Muscle layer of duodenum (tissue), 2 donors: Measurements from ENCODE around the gene THEM4.

Source experiments
- H3K27ac ChIP-seq: one replicate; pipeline ENCODE4 v1.7.0; 2013; ENCODE audit warnings: mild to moderate bottlenecking, low read length
- H3K27me3 ChIP-seq: one replicate; pipeline ENCODE4 v1.7.0; 2013; ENCODE audit warnings: low read depth, mild to moderate bottlenecking, control low read depth, low read length
- H3K36me3 ChIP-seq, 2 donors: one replicate each; pipeline ENCODE4 v1.7.0; 2013; ENCODE audit warnings: low read length in 2 of 2, control low read depth in 1 of 2, mild to moderate bottlenecking in 1 of 2; ENCODE audit not compliant: insufficient read depth in 2 of 2, control insufficient read depth in 1 of 2
- H3K4me1 ChIP-seq, 2 donors: one replicate each; pipeline ENCODE4 v1.7.0; 2013; ENCODE audit warnings: low read length in 2 of 2, mild to moderate bottlenecking in 2 of 2, control low read depth in 1 of 2, moderate library complexity in 1 of 2; ENCODE audit not compliant: insufficient read depth in 2 of 2, control insufficient read depth in 1 of 2
- H3K4me3 ChIP-seq, 2 donors: one replicate each; pipeline ENCODE4 v1.7.0; 2013; ENCODE audit warnings: low read length in 2 of 2, low read depth in 1 of 2, mild to moderate bottlenecking in 1 of 2
- H3K9me3 ChIP-seq, 2 donors: one replicate each; pipeline ENCODE4 v1.7.0; 2013; ENCODE audit warnings: low read length in 2 of 2, control low read depth in 1 of 2, mild to moderate bottlenecking in 1 of 2; ENCODE audit not compliant: control insufficient read depth in 1 of 2
- donor health status: healthy.

Gene THEM4

GRCh38 chr1:151871284-151872030, 37.9 kb downstream of the THEM4 start:
- no peak overlapping the region for H3K27ac ChIP-seq

GRCh38 chr1:151868486-151868885, 40.8 kb downstream of the THEM4 start:
- H3K4me1 ChIP-seq = no peaks in the 10 kb centered on the region
- H3K27ac ChIP-seq = no peak overlapping the region
- H3K36me3 ChIP-seq = peaks cover 0 to 4% of the 10 kb centered on the region in 2 donors
- no peaks in the 10 kb centered on the region for H3K9me3 ChIP-seq
- H3K4me3 ChIP-seq = no peak overlapping the region
- H3K27me3 ChIP-seq = no peaks in the 10 kb centered on the region

More at GRCh38 chr1:151871284-151872030, 37.9 kb downstream of the THEM4 start:
- Histone ChIP-seq H3K4me1 (no peaks in the 10 kb centered on the region), H3K4me3 (no peak overlapping the region), H3K36me3 (peaks cover 0 to 24% of the 10 kb centered on the region in 2 donors), H3K27me3 (no peaks in the 10 kb centered on the region), H3K9me3 (no peaks in the 10 kb centered on the region)

GRCh38 chr1:151867765-151868411, 41.4 kb downstream of the THEM4 start:
- no peaks in the 10 kb centered on the region for H3K27me3 ChIP-seq
- H3K27ac ChIP-seq = no peak overlapping the region
- no peak overlapping the region for H3K4me3 ChIP-seq

GRCh38 chr1:151867321-151867720, 42.0 kb downstream of the THEM4 start:
- H3K4me3 ChIP-seq = no peak overlapping the region
- H3K27me3 ChIP-seq = no peaks in the 10 kb centered on the region
- no peaks in the 10 kb centered on the region for H3K4me1 ChIP-seq
- H3K36me3 ChIP-seq = no peaks in the 10 kb centered on the region
- no peak overlapping the region for H3K27ac ChIP-seq
- no peaks in the 10 kb centered on the region for H3K9me3 ChIP-seq

More at GRCh38 chr1:151867765-151868411, 41.4 kb downstream of the THEM4 start:
- H3K9me3 ChIP-seq = no peaks in the 10 kb centered on the region
- H3K36me3 ChIP-seq = no peaks in the 10 kb centered on the region
- no peaks in the 10 kb centered on the region for H3K4me1 ChIP-seq

- no peak overlapping the region for H3K4me3 ChIP-seq
- no peaks in the 10 kb centered on the region for H3K9me3 ChIP-seq
- no peaks in the 10 kb centered on the region for H3K4me1 ChIP-seq
- no peaks in the 10 kb centered on the region for H3K36me3 ChIP-seq
- no peaks in the 10 kb centered on the region for H3K27me3 ChIP-seq
- H3K27ac ChIP-seq = no peak overlapping the region
Observed at GRCh38 chr1:151864411-151864810, 44.9 kb downstream of the THEM4 start.

- H3K27ac ChIP-seq = no peak overlapping the region
- no peaks in the 10 kb centered on the region for H3K36me3 ChIP-seq
- no peaks in the 10 kb centered on the region for H3K9me3 ChIP-seq
- no peak overlapping the region for H3K4me3 ChIP-seq
- H3K4me1 ChIP-seq = no peaks in the 10 kb centered on the region
- H3K27me3 ChIP-seq = no peaks in the 10 kb centered on the region
Observed at GRCh38 chr1:151862604-151863003, 46.7 kb downstream of the THEM4 start.

- Histone ChIP-seq H3K9me3 (no peaks in the 10 kb centered on the region), H3K27ac (no peak overlapping the region), H3K4me3 (no peak overlapping the region), H3K36me3 (no peaks in the 10 kb centered on the region), H3K27me3 (no peaks in the 10 kb centered on the region), H3K4me1 (no peaks in the 10 kb centered on the region)
Observed at GRCh38 chr1:151860504-151861187, 48.7 kb downstream of the THEM4 start.

GRCh38 chr1:151859891-151860293, 49.4 kb downstream of the THEM4 start:
- Histone ChIP-seq H3K36me3 (no peaks in the 10 kb centered on the region), H3K27me3 (no peaks in the 10 kb centered on the region), H3K9me3 (no peaks in the 10 kb centered on the region), H3K4me3 (no peak overlapping the region), H3K27ac (no peak overlapping the region), H3K4me1 (no peaks in the 10 kb centered on the region)

- Histone ChIP-seq H3K4me1 (no peaks in the 10 kb centered on the region), H3K9me3 (no peaks in the 10 kb centered on the region), H3K4me3 (no peak overlapping the region), H3K27me3 (no peaks in the 10 kb centered on the region), H3K36me3 (no peaks in the 10 kb centered on the region), H3K27ac (no peak overlapping the region)
Observed at GRCh38 chr1:151858886-151859665, 50.2 kb downstream of the THEM4 start.

GRCh38 chr1:151858030-151858746, 51.1 kb downstream of the THEM4 start:
- H3K36me3 ChIP-seq = no peaks in the 10 kb centered on the region
- H3K4me1 ChIP-seq = no peaks in the 10 kb centered on the region
- H3K9me3 ChIP-seq = no peaks in the 10 kb centered on the region
- no peak overlapping the region for H3K27ac ChIP-seq
- H3K27me3 ChIP-seq = no peaks in the 10 kb centered on the region
- no peak overlapping the region for H3K4me3 ChIP-seq
